SKM-1 treated with dmso at 0.1 percent for 144 hours (cell line): ENCODE results near the gene CACNA2D4.
"Not testable (repeated sequence)": the region's sequence is repeated elsewhere in the genome, so short reads cannot be mapped to it uniquely, and the experiment has no call there.

Source experiments
- DNase-seq: peaks from one replicate; lab custom pipeline; 2025; ENCODE audit not compliant: unreplicated experiment; lab: John Stamatoyannopoulos, UW

The CACNA2D4 gene

DNA sequence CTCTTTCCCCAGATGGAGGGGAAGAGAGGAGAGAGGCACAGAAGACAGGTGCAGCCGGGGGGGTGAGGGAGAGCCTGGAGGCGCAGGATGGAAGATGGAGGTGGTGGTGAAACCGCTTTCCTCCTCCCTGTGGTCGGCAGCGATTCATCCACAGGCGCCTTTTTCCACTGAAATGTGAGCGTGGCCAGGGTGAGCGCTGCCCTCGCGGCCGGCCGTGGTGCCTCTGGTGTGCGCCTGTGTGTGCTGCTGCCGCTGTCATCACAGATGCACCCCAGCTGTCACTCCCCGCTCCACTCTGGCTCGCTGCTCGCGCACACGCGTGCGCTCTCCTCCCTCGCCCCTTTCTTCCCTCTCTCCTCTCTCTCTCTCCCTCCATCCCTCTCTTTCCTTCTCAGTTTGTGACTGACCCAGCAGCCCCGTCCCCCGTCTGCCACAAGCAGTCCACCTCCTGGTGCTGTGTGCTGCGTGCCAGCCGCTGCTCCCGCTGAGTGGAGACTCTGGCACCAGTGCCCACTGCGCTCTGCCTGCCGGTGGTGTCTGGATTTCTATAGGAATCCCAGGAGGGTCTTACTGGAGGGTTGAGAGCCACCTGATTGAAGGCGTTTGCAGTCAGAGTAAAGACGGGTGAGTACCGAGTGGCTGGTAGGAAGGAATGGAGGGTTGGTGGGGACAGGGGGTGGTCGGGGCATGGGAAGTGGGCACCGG, 98.1 kb downstream of the CACNA2D4 start, which contains the start of gene LRTM2:
Gene LRTM2 (plus strand): TSS at position 375 of the 705 bp plus-strand sequence. CDS start 7,584 bp downstream, outside the sequence.
- no peak for DNase-seq

DNA sequence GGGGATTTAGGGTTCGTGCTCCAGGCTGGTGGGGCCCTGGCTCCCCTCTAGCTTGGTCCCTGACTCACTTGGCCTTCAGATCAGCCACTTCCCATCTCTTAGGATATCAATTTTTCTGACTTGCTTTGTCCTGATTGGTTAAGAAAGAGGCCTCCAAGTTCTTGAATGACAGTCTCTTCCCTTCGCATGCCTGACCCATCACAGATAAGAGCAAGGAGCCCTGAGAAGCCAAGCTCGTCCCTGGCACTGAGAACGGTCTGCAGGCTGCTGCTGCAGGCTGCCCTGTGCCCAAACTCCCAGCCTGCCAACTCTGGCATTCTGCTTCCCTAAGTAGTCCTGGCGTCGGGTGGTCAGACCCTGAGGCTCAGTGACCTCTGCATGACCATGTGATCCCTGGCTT, 98.9 kb downstream of the CACNA2D4 start:
- no peak for DNase-seq

DNA sequence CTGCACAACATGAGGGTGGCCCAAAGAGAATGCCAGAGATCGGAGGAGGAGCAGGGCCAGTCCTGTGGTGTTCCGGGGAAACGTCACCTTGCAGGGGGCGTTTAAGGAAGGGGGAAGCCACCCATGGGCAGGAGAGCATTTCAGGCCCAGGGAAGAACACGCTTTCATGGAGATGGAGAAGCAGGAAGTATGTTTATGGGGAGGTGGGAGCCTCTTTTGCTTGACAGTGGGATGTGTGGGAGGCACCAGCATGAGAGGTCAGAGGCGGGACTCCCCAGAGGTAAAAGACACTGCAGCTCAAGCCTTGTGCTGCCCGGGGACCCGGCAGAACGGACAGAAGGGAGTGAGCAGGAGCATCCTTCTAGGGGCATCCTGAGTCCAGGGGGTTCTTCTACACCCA, 99.4 kb downstream of the CACNA2D4 start:
- DNase-seq = no peak

DNA sequence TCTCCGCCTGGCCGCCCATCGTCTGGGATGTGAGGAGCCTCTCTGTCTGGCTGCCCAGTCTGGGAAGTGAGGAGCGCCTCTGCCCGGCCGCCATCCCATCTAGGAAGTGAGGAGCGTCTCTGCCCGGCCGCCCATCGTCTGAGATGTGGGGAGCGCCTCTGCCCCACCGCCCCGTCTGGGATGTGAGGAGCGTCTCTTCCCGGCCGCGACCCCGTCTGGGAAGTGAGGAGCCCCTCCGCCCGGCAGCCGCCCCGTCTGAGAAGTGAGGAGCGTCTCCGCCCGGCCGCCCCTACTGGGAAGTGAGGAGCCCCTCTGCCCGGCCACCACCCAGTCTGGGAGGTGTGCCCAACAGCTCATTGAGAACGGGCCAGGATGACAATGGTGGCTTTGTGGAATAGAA, 100.5 kb downstream of the CACNA2D4 start:
- DNase-seq = not testable (repeated sequence)

DNA sequence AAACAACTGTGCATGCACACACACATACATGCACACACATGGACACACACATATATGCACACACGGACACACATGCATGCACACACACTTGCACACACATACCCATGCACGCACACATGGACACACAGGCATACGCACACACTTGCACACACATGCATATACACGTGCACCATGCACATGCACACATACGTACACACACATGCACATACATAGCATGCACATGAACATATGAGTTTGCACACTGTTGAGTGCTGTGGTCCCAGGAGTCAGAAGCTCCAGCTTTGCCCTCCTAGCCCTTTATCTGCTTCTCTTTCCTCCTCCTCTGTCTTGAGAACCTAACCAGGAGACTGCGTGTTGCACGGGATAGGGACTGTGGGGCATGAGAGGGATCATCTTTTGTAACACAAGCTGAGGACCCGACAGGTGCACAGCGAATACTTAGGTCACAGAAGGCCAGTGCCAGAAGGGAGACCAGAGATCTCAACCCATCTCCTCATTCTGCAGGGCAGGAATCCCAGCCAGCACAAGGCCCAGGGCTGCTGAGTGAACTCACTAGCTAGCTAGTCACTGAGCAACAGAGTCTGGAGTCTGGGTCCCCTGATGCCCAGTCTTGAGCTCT, 101.6 kb downstream of the CACNA2D4 start:
- DNase-seq = no peak

DNA sequence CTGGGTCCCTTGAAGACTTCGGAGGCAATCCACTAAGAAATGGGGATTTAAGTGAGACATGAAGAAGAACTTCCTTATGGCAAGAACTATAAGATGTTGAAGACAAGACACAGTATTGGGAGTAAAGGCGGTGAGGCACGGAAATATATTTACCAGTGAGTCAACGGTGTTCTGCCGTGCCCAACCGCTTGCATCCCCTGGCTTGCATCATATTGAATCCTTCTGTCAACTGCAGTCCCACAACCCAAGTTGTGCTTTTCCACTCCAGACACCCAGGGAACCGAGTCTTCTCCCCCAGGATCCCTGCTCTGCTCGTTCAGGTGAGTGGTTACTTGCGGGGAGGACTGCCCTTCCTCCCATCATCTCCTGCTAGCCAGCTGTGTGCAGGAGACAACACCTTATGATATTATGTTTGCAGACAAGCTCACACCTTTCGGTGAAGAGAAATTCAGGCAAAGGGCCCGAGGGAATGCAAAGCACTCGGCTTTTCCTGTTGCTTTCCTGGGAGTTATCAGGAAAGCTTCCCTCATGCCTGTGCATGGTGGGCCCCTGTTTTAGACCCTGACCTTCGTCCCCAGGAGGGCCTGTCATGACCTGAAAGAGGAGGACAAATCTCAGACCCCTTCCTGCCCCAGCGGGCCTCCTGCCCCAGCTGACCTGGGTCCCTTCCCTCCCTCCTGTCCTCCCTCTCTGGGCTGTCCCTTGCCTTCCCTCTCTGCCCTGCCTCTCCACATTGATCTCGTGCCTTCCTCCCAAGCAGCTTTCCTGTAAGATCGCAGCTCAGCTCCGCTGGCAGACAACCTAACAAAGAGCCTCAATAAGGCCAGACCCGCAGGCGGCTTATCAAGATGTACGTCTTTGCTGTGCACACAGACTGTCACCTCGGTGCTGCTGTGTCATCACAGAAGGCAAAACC, 102.4 kb downstream of the CACNA2D4 start:
- DNase-seq = no peak

DNA sequence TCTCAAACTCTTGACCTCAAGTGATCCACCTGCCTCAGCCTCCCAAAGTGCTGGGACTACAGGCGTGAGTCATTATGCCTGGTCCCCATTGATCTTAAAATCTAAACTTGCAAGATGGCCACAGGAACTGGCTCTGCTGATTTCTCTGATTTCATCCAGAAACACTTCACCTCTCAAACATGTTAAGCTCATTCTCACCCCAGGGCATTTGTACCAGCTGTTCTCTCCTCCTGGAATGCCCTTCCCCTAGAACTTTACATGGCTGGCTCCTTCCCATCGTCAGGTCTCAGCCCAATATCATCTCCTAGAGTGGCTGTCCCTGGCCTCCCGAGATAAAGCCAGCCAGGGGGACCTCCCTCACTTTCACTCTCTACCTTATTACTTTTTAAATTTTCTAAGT, 103.3 kb downstream of the CACNA2D4 start:
- no peak for DNase-seq

DNA sequence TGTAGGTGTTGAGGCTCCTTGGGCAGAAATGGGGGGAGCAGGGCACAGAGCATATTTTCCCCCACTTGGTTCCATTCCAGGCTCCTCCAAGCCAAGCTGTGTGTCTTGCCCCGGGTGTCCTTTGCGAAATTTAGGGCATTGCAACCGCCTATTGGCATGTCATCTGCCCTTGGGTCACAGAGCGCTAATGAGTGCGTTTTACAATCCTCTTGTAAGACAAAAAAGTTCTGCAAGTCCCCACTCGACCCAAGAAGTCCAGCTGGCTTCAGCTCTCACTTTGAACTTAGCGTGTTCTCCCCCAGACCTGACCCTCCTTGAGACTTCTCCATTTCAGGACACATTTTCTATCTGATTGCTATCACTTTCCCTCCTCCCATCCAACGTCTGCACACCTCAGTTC, 104.2 kb downstream of the CACNA2D4 start:
- DNase-seq = no peak

DNA sequence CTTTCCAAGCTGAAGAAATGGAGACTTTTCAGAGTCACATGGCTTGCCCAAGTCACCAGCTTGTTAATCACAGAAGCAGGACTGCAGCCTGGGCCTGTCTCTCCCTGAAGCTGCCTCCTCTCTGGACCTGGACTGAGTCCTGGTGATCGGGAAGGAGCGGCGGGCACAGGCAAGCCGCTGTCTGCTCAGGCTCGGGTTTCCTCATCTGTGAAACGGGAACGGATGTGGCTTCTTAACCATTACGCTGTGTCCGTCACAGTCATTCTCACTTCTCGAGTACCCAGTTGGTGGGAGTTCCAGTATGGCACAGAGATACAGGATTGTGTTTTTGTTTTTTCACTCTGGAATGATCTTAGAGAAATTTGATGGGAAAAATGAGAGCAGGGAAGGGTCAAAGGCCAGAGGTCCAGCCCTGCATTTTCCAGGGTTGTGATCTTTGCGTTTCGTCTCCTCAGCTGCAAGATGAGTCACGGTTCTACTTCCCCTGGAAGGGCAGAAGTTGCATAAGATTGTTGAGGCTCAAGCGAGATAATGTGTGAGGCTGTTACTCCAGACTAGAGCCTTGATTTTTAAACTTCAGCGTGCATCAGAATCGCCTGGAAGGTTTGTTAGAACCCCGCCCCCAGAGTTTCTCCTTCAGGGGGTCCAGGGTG, 105.7 kb downstream of the CACNA2D4 start:
- peak; percentile 72 for DNase-seq

DNA sequence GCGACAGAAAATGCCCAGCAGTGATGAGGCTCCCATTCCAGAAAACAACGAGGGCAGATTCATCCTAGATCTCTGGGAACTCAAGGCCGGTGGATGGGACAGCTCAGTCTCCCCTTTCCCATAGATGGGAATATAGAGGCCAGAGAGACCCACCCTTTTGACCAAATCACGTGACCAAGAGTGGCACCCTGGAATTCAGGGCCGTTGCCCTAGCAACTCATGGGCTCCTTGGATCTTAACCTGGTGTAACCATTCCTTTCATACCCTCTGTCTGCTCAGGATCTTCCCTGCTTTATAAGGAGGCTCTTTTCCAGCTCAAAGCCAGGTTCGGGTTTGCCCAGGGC, 106.5 kb downstream of the CACNA2D4 start:
- no peak for DNase-seq

DNA sequence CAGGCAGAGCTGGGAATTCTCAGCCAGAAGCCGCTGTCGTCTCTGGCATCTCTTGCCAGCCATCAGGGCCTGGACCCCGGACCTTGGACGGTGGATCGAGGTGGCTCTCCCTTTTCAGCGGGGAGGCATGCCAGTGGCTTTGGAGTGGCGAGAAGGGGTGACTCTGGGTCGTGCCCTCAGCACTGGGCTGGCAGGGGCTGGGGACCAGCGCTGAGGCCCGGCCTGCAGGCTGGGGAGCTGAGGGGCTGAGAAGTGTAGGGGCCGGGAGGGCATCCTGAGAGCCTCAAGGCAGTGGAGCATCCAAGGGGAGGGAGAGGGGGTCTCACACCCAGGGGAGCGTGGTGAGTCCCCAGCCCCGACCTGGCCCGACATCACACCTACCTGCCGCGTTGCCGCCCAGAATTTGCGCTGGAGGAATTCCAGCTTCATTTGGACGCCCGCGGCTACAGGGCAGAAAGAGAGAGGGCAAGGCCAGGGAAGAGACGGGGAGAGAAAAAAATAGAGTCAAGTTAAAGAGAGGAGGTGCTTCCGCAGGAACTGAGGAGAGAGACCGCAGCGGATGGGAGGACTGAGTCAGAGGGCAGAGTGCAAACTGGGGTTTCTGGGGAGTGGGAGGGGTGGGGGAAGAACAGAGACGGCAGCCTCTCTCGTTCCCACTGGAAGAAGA, 107.0 kb downstream of the CACNA2D4 start:
- peak; percentile 58 for DNase-seq

DNA sequence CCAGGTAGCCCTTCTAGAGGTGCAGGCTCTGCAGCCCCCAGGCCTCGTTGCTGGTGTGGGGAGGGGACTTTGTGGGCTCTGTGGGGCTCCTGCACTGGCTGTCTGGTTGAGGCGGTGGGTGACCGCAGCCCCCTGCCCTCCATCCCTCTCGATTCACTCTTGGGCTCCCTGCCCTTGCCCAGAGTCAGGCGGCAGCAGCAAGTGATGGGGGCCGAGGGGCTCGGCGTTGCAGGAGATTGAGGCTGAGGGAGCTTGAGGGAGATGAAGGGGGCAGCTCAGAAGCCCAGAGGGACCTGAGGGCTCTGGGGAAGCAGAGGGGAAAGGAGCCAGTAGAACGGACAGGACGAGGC, 107.5 kb downstream of the CACNA2D4 start:
- no peak for DNase-seq

DNA sequence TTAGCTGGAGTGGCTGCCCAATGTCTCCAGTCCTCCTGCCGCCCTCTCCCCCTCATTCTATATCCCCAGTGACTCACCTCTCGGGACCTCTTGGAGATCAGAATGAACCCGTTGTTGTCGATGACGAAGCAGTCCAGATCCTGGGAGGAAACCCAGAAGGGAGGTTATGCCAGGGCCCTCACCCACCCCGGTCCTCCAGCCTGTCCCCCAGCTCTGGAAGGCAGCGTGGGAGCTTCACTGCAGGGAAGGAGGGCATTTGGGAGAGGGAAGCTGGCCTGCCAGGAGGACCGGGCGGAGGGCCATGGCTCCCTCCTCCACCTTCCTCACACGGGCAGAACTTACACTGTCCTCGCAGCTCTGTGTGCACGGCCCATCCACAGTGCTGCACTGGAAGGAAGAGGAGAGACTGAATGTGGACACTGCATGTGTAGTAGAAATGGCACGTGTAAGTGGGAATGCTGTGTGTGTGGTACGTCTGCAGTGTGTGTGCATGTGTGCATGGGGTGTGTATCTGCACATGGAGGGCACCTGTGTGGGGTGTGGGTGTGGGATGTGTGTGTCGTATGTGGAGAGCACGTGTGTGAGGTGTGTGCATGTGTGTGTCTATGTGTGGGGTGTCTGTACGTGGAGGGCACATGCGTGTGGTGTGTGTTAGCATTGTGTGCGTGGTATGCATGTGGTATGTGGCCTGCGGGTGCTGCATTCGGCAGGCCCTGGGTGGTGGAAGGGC, 108.1 kb downstream of the CACNA2D4 start:
- no peak for DNase-seq

DNA sequence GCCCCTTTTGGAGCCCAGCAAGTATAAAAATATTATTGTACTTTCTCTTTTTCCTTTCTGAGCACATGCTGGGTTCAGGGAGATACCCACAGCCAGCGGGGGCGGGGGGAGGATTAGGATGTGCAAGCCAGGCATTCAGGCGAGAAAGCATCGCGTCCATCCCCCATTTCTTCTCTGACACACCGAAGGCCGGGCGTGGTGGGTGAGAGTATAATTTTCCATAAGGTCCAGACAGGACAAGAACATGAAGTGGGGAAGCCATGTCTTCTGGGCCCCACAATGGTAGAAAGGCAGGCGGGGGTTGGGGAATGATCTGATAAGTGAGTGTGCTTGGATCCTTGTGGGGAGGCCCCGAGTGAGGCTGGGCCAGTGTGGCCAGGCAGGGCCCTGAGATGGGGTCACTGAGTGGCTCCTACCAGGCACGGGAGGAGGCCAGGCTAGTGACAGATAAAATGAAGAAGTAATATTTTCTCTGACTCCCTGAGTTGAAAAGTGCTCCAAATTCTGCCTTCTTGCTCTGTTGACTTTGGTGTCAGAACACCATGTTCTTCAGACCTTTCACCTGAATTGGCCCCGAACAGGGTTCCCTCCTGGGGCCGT, 108.8 kb downstream of the CACNA2D4 start:
- DNase-seq = no peak

DNA sequence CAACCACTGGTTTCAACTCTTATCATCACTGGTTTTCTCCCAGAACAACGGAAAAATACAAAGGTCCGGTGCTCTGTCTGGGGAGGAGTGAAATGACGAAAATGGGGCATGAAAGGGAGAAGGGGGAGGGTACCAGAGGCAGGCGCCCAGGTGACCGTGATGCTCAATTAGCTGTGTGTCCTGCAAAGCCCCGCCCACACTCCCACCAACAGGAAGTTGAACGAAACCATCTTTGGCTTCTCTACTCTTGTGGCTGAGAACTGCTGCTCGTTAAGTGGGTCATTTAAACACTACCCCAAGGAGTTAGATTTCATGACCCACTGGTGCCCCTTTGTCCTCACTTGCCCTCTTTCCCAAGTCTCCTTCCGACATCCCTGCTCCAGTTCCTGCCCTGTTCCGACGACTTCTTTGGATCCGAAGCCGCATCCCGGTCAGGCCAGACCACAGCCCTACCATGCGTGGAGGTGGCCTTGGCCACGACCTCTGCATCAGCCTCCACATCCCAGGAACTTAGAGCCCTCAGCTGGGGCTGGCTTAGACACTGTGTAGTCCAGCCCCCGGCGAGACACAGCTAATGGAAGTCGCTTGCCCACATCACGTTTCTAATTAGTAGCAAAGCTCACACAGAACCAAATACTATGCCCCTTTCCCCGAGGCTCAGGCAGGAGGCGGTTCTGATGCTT, 109.5 kb downstream of the CACNA2D4 start:
- DNase-seq = no peak

DNA sequence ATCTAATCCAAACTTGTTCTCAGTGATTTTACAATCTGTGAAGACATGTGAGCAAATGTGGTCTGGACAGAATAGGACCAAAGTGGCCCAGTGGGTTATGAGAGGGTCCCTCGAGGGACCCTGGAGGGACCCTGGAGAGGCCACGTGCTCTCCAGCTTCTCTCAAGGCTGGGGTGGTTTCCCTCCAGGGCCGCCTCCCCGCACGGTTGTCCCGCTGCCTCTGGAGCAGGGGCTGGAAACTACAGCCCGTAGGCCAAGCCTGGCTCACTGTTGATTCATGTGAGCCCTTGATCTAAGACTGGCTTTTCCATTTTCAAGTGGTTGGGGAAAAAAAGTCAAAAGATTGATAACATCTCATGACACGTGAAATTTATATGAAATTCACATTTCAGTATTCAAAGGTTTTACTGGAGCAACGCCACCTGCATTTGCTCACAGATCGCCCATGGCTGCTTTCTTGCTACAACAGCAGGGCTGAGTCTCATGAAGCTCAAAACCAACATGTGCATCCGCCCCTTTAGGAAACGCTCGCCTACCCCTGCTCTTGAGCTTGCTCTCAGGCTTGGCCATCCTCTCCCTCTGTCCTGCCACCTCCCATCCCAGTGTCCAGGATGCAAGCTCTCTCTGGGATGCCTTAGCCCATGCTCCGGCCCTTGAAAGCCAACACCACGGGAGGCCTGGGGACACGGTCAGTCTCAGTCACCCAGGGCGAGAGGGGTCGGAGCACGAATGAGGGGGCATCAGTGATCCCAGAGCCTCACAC, 110.2 kb downstream of the CACNA2D4 start:
- no peak for DNase-seq

DNA sequence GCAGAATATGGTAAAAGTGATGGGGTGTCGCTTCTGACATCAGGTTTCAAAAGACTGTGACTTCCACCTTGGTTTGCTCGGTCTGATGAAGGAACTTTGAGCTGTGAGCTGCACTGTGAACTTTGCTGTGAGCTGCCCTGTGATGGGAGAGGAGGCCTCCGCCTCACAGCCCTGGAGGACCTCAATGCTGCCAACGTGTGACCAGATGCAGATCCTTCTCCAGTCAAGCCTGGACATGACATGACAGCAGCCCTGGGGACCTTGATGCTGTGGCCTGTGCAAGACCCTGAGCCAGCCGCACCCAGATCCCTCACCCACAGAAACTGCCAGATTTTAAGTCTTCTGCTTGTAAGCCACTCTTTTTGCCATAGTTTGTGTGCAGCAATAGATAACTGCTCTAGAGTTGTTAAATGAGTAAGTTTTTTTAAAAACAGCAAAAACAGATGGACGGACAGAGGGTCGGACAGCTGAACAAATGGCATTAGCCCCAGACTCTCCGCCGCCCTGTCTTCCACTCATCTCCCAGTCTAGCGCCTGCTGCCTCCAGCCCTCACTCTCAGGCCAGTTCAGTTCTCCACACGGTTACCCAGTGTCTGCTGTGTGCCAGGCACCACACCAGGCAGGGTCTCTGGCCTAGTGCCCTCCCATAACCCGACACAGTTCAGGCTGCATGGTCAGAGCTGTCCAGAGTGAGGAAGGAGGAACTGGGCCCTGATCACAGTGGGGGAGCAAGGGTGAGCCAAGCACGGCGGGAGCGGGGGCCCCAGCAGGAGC, 111.2 kb downstream of the CACNA2D4 start:
- no peak for DNase-seq
